ENCODE measurements around the gene ARID5B. TPM values are rescaled to one million over a fixed set of nuclear protein-coding genes. Genes with fewer than 3 reads are reported as not detected.

The ARID5B gene
- total RNA-seq, 1 donor from 2014 or later, result 22.8 TPM

DNA sequence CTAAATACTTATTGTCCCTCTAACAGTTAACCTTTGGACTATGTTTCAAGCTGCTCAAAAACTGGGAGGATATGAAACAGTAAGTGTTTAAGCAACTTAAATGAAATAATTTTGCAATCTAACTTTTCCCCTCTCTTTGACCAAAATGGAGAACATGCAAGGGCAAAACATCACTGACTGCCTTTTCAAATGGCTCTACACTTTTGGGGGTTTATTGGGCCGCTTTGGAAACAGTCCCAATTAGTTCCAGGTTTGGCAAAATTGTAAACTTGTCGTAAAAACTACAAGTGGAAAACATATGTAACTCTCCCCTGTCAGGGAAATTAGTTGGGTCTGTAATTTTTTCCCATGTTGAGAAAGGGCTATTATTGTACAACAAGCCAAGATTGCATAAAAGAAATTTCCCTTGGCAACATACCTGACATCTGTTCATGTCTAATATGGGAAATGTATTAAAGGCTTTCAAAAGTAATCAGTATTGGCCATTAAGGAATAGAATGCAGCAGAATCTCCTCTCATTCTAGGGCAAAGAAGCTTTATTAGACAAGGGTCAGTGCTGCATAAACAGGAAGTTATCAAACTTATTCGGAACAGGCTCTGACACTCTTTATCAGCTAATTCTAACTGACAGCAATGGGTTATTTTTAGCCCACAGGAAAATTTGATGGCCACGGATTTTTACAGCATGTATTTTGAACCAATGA, 157.9 kb downstream of the ARID5B start:
- DNase-seq (ENCODE audit: low read depth), result no peak
- H3K4me3 ChIP-seq (ENCODE audit: low read depth, low read length), result no peak overlapping the region
- TF ChIP-seq, protein P1, sequence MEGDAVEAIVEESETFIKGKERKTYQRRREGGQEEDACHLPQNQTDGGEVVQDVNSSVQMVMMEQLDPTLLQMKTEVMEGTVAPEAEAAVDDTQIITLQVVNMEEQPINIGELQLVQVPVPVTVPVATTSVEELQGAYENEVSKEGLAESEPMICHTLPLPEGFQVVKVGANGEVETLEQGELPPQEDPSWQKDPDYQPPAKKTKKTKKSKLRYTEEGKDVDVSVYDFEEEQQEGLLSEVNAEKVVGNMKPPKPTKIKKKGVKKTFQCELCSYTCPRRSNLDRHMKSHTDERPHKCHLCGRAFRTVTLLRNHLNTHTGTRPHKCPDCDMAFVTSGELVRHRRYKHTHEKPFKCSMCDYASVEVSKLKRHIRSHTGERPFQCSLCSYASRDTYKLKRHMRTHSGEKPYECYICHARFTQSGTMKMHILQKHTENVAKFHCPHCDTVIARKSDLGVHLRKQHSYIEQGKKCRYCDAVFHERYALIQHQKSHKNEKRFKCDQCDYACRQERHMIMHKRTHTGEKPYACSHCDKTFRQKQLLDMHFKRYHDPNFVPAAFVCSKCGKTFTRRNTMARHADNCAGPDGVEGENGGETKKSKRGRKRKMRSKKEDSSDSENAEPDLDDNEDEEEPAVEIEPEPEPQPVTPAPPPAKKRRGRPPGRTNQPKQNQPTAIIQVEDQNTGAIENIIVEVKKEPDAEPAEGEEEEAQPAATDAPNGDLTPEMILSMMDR (conservative IDR thresholded peaks at IDR 0.05; ENCODE audit: low read depth, low read length), result no peak

DNA sequence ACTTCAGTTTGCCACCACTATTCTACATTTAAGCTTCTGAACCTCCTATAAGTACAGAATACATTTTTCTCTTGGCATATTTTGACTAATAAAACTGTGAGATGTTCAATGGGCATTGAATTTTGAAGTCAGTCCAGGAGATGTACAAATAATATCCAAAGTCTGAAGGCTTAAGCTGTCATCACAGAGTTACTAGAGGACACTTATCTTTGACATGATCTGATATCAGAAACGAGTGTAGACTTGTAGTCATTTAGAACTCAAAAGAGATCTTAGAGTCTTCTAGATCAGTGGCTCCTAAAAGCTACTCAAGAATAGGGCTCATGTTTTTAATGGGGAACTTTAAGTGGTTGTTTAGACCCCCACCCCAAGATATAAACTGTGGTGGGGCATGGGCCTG, 160.5 kb downstream of the ARID5B start:
- TF ChIP-seq, protein P1 (conservative IDR thresholded peaks at IDR 0.05; ENCODE audit: low read depth, low read length), result no peak
- no peak for DNase-seq (ENCODE audit: low read depth)
- no peak overlapping the region for H3K4me3 ChIP-seq (ENCODE audit: low read depth, low read length)

GRCh38 chr10:62062752-62063512, 161.4 kb downstream of the ARID5B start:
- DNase-seq (ENCODE audit: low read depth), result no peak
- TF ChIP-seq, protein P1 (conservative IDR thresholded peaks at IDR 0.05; ENCODE audit: low read depth, low read length), result no peak
- H3K4me3 ChIP-seq (ENCODE audit: low read depth, low read length), result no peak overlapping the region

DNA sequence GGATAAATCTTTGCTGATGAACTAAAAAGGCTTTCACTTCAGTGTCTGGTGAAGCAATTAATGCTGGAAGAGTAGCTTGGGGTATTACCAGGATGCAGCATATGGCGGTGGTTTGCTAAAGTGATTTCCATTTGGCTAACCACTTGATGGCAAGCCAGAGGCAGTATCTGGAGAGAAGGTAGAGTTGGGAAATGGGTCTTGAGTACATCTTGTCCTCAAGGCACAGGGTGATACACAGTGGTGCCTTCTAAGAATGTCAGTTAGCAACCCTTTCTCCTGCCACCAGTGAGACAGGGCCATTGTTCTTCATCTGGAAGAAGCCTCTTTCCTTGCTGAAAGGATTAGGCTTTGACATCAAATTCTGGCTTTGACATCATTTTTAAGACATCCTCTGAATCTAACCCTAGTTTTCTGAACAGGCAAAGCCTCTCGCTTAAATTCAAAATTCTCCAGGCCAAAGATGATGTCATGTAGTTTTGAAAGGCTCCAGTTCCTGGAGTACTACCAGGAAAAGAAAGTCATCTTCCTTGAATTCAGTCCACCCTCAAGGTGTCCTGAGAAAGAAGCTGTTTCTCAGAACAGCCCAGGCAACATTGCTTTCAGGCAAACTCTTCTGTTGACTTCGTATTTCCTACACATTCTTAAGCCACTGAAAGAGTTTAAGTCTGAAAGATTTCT, 162.4 kb downstream of the ARID5B start:
- H3K4me3 ChIP-seq (ENCODE audit: low read depth, low read length), result no peak overlapping the region
- DNase-seq (ENCODE audit: low read depth), result no peak
- TF ChIP-seq, protein P1 (conservative IDR thresholded peaks at IDR 0.05; ENCODE audit: low read depth, low read length), result no peak

- DNase-seq (ENCODE audit: low read depth), result no peak
- TF ChIP-seq, protein P1 (conservative IDR thresholded peaks at IDR 0.05; ENCODE audit: low read depth, low read length), result no peak
These were observed 166.1 kb downstream of the ARID5B start for GRCh38 chr10:62067560-62067959.

GRCh38 chr10:62068464-62068863, 167.0 kb downstream of the ARID5B start:
- TF ChIP-seq, protein P1 (conservative IDR thresholded peaks at IDR 0.05; ENCODE audit: low read depth, low read length), result no peak
- DNase-seq (ENCODE audit: low read depth), result no peak
- H3K4me3 ChIP-seq (ENCODE audit: low read depth, low read length), result no peak overlapping the region

More at GRCh38 chr10:62067560-62067959, 166.1 kb downstream of the ARID5B start:
- H3K4me3 ChIP-seq (ENCODE audit: low read depth, low read length), result no peak overlapping the region
